WTC11 (cell line): Measurements from ENCODE around the gene EPHB3. TPM values are rescaled to one million over a fixed set of nuclear protein-coding genes. Genes with fewer than 3 reads are reported as not detected.

Experiments used
- ATAC-seq: fragments of 200-7000 bp; cut with Tn5 transposase; 2 replicates; pipeline ENCODE4 v1.10.0; 2021; ENCODE audit warnings: mild to moderate bottlenecking, moderate library complexity
- CTCF ChIA-PET: fragments of 300-600 bp; sonication (Branson Sonifier 250); formaldehyde crosslinking; loops from one replicate; lab custom pipeline; 2021; ENCODE audit warnings: antibody characterized with exemption; lab: Charles Lee
- POLR2A ChIA-PET: fragments of 350-600 bp; sonication (Branson Sonifier 250); formaldehyde crosslinking; loops from one replicate; lab custom pipeline; 2021; ENCODE audit warnings: antibody characterized with exemption; lab: Charles Lee
- DNase-seq: peaks from one replicate; pipeline ENCODE4 v3.0.0; 2021; ENCODE audit warnings: low spot score
- H3K27ac Mint-ChIP-seq: 2 replicates; pipeline ENCODE4 v1.8.0; 2021; ENCODE audit warnings: mixed read lengths
- H3K27me3 Mint-ChIP-seq: 2 replicates; pipeline ENCODE4 v1.8.0; 2021; ENCODE audit warnings: low read depth, mild to moderate bottlenecking, moderate library complexity, mixed read lengths
- H3K36me3 Mint-ChIP-seq: 2 replicates; pipeline ENCODE4 v1.8.0; 2021; ENCODE audit warnings: mixed read lengths
- H3K4me1 Mint-ChIP-seq: 2 replicates; pipeline ENCODE4 v1.8.0; 2022; ENCODE audit warnings: mixed read lengths
- H3K4me3 Mint-ChIP-seq: 2 replicates; pipeline ENCODE4 v1.8.0; 2021; ENCODE audit warnings: mild to moderate bottlenecking, moderate library complexity, mixed read lengths
- H3K9me3 Mint-ChIP-seq: 2 replicates; pipeline ENCODE4 v1.8.0; 2021; ENCODE audit warnings: mixed read lengths
- AFF4 ChIP-seq: sonication (generic); formaldehyde crosslinking; IDR thresholded peaks from 2 replicates; pipeline ENCODE4 v1.8.1; 2023; ENCODE audit warnings: mild to moderate bottlenecking, missing genetic modification reagents, borderline replicate concordance
- ATF1 ChIP-seq: sonication (generic); formaldehyde crosslinking; IDR thresholded peaks from 2 replicates; pipeline ENCODE4 v1.8.1; 2023; ENCODE audit warnings: mild to moderate bottlenecking, moderate library complexity, missing genetic modification reagents
- CDX4 ChIP-seq: fragments of 250-450 bp; sonication (Bioruptor Pico); IDR thresholded peaks from 2 replicates; pipeline ENCODE4 v1.9.0; 2021; ENCODE audit warnings: moderate library complexity, mild to moderate bottlenecking, inconsistent platforms, borderline replicate concordance
- CREM ChIP-seq: sonication (generic); formaldehyde crosslinking; IDR thresholded peaks from 2 replicates; pipeline ENCODE4 v1.8.1; 2022; ENCODE audit warnings: mild to moderate bottlenecking, missing genetic modification reagents, moderate library complexity
- ERG ChIP-seq: fragments of 250-450 bp; sonication (Bioruptor Pico); IDR thresholded peaks from 2 replicates; pipeline ENCODE4 v1.8.0; 2021; ENCODE audit warnings: mild to moderate bottlenecking
- ESRRA ChIP-seq: sonication (generic); formaldehyde crosslinking; IDR thresholded peaks from 2 replicates; pipeline ENCODE4 v1.8.1; 2022; ENCODE audit warnings: mild to moderate bottlenecking, missing genetic modification reagents, borderline replicate concordance
- MYBL2 ChIP-seq: sonication (generic); formaldehyde crosslinking; IDR thresholded peaks from 2 replicates; pipeline ENCODE4 v1.8.1; 2023; ENCODE audit warnings: mild to moderate bottlenecking, moderate library complexity, missing genetic modification reagents
- NFYB ChIP-seq: sonication (generic); formaldehyde crosslinking; conservative IDR thresholded peaks from 2 replicates; pipeline ENCODE4 v1.8.0; 2022; ENCODE audit warnings: low read depth, missing genetic modification reagents
- NR1H2 ChIP-seq: sonication (generic); formaldehyde crosslinking; IDR thresholded peaks from 2 replicates; pipeline ENCODE4 v1.9.0; 2021; ENCODE audit warnings: mild to moderate bottlenecking, moderate library complexity, missing genetic modification reagents
- NR3C1 ChIP-seq: sonication (generic); formaldehyde crosslinking; conservative IDR thresholded peaks from 2 replicates; pipeline ENCODE4 v1.8.1; 2023; ENCODE audit warnings: low read depth, mild to moderate bottlenecking, missing genetic modification reagents
- RELA ChIP-seq: sonication (generic); formaldehyde crosslinking; IDR thresholded peaks from 2 replicates; pipeline ENCODE4 v1.8.1; 2022; ENCODE audit warnings: missing genetic modification reagents, mild to moderate bottlenecking, borderline replicate concordance
- SP1 ChIP-seq: sonication (generic); formaldehyde crosslinking; conservative IDR thresholded peaks from 2 replicates; pipeline ENCODE4 v1.8.1; 2022; ENCODE audit warnings: missing genetic modification reagents
- TCF7 ChIP-seq: sonication (generic); formaldehyde crosslinking; IDR thresholded peaks from 2 replicates; pipeline ENCODE4 v1.8.0; 2022; ENCODE audit warnings: mild to moderate bottlenecking, low read depth, missing genetic modification reagents, moderate library complexity
- TEAD1 ChIP-seq: sonication (generic); formaldehyde crosslinking; IDR thresholded peaks from 2 replicates; pipeline ENCODE4 v1.8.0; 2022; ENCODE audit warnings: mild to moderate bottlenecking, missing genetic modification reagents
- TP53 ChIP-seq: sonication (generic); formaldehyde crosslinking; IDR thresholded peaks from 2 replicates; pipeline ENCODE4 v1.8.1; 2023; ENCODE audit warnings: mild to moderate bottlenecking, missing genetic modification reagents
- USF2 ChIP-seq: sonication (generic); formaldehyde crosslinking; IDR thresholded peaks from 2 replicates; pipeline ENCODE4 v1.8.1; 2023; ENCODE audit warnings: mild to moderate bottlenecking, missing genetic modification reagents, moderate library complexity
- ZNF425 ChIP-seq: fragments of 250-450 bp; sonication (Bioruptor Pico); conservative IDR thresholded peaks from 2 replicates; pipeline ENCODE4 v1.9.0; 2021; ENCODE audit warnings: mild to moderate bottlenecking
- total RNA-seq: library from RNA; stranded (reverse); gene quantifications from 3 replicates; pipeline ENCODE4 v1.2.3, GENCODE V29; 2021

The EPHB3 gene
- total RNA-seq, 1 experiment from 2014 or later = 11.4 TPM

GRCh38 chr3:184593220-184593927, 31.8 kb downstream of the EPHB3 start:
- TF ChIP-seq RELA (CRISPR knock-in tag) (no peak), CREM (CRISPR knock-in tag) (no peak), USF2 (CRISPR knock-in tag) (no peak), NFYB (CRISPR knock-in tag) (no peak), ERG (CRISPR knock-in tag) (no peak), ATF1 (CRISPR knock-in tag) (no peak), ESRRA (CRISPR knock-in tag) (no peak), MYBL2 (CRISPR knock-in tag) (no peak), NR3C1 (CRISPR knock-in tag) (no peak), AFF4 (no peak), ZNF425 (CRISPR knock-in tag) (no peak), SP1 (no peak), TCF7 (CRISPR knock-in tag) (no peak), CDX4 (CRISPR knock-in tag) (no peak), TP53 (CRISPR knock-in tag) (no peak), NR1H2 (CRISPR knock-in tag) (no peak), TEAD1 (CRISPR knock-in tag) (no peak)
- H3K36me3 Mint-ChIP-seq = no peaks in the 10 kb centered on the region
- ChIA-PET CTCF (interaction anchor here (1.0 to 2.4 kb wide), 6 partner anchors 9 to 36 kb away, joined by 3 to 20 read pairs (median 4); partner anchors contain the start of gene EPHB3), POLR2A (interaction anchor here (0.6 to 0.9 kb wide), 2 partner anchors 23 to 159 kb away, joined by 3 to 5 read pairs; no protein-coding TSS in a partner anchor)
- H3K4me3 Mint-ChIP-seq = no peak overlapping the region
- DNase-seq (no peak), ATAC-seq (no peak)
- peaks cover 35% of the 10 kb centered on the region for H3K27me3 Mint-ChIP-seq
- H3K27ac Mint-ChIP-seq = no peak overlapping the region
- H3K4me1 Mint-ChIP-seq = peaks cover 54% of the 10 kb centered on the region
- no peaks in the 10 kb centered on the region for H3K9me3 Mint-ChIP-seq
